ENCODE data around the gene WSB2.
A peak's percentile ranks its signal among the peaks of the same experiment; 100 is the strongest.
"Not testable (repeated sequence)": the region's sequence is repeated elsewhere in the genome, so short reads cannot be mapped to it uniquely, and the experiment has no call there.

Gene WSB2

DNA sequence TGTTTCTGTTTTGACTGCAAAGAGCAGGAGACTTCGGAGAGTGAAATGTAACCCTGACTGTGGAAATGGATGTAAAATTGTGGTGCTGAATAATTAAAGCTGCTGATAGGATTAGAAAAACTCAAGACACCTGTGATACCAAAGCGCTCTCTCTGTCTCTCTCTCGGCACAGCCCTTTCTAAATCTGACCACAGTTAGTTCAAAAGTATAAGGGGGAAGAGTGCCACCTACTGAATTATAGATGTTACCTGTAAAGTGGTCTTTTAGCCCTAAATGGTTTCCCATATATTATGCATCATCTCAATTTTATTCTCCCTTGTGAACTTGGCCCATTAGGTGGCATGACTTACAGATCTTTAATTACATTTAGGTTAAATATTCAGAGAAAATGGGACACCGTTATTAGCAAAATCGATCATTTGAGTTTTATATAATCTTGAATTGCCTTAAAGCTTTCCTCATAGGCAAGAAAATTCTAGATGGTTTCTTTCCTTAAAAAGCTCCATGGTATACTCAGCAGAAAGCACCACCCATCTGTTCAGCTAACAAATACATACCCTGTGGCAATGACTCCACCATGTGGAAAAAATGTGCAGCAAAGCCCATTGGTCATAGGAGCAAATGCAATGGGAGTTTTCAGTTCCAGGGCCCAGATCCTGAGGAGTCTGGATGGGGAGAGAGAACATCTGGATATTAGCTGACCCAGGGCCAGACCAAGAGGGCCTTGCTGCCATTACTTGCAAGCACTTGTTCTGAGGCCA lies 26.4 kb downstream of the WSB2 start:
- DNase-seq, result no peak

DNA sequence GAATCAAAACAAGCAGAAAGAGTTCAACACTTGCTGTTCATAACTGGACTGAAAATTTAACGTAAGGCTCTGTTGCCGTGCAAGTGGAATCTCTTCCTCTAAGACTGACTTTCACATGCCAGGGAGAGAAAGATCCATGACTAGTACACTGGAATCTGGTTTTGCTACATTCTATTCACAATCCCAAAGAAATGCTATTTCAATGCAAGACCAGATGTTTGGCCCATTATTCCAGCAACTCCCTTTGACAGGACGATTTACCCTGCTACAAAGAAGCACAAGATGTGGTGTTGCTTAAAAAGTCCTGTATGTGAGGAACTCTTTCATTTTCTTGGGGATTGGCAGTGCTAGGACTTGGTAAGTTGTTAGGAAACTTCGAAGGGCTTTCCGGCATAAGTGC lies 27.1 kb downstream of the WSB2 start:
- no peak for DNase-seq

DNA sequence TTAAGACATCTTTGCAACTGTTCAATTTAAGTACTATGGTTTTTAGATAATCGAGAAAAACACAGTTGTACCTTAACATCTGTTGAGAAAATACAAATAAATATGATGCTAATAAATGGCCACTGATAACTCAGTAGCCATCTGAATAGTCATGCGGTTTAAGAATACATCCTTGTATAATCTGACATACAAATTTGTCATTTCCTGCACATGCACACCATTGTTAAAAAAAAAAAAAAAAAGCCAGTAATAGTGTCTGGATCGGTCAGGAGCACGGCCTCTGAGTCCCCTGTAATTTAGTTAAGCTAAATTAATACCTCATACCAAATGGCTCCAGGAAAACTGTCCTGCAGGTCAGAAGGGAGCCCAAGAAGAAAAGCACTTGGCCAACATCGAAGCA lies 27.7 kb downstream of the WSB2 start:
- DNase-seq, result no peak

DNA sequence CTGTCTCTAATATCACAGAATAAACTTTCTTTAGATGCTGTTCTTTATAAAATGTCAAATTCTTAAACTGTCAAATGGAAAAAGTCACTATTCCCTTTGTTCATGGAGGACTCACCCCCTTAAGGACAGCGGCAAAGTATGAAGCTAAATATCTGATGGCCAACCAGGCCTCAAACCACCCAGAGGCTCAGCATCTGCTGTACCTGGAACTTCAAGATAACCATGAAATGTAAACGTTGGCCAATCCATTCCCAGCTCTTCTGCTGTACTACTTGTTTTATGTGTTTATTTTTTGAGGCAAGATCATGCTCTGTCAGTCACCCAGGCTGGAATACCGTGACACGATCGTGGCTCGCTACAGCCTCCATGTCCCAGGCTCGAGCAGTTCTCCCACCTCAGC lies 28.8 kb downstream of the WSB2 start:
- no peak for DNase-seq

DNA sequence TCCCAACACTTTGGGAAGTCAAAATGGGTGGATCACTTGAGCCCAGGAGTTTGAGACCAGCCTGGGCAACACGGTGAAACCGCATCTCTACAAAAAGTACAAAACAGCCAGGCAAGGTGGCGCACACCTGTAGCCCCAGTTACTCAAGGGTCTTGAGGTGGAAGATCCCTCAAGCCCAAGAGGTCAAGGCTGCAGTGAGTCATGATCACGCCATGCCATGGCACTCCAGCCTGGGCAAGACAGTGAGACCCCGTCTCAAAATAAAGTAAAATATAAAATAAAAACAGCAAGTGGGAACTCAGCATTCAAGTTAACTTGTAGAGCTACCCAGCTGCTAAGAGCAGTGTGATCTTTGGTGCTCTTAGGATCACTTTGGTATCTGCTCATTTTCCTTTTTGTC lies 31.8 kb downstream of the WSB2 start:
- DNase-seq, result no peak

DNA sequence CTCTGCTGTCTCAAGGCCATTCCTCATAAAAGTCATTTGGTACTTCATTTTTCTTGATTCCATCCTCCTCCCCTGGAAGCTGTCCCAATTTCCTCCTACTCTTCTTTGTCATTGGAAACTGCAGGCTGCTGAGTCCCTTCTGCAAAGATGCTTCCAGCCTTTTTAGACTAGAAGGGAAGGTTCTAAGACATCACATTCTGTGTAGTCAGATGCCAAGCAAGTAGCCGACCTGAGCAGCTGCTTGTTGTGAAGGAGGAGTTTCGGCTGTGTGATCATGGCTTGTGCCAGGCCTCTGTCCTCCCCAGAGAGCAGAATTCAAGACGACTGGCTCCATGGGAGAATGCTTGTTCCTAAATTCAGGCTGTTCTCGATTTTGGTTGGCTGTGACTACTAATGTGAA lies 35.8 kb downstream of the WSB2 start:
- no peak for DNase-seq

DNA sequence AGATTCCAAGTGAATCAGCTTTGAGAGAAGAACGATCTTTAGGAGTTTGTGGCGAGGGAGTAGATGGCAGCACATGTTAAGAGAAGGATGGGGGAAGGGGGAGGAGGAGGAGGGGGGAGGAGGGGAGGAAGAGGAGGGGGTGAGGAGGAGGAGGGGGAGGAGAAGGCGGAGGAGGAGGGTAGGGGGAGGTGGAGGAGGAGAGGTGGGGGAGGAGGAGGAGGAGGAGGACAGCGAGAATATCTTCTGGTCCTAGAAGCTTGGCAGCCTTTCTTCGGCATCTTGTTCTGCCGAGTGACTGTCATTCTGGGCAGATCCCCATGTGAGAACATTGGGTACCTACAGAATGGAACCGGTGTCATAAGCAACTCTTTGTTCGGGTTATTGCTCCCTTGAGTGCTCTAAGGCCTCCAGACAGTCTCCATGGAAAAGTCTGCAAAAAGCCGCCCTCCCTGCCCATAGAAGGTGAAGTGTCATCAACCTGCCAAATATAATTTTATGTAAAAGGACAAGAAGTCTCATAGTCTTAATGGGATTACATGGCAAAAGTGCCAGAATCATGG lies 37.6 kb downstream of the WSB2 start:
- no peak for DNase-seq

DNA sequence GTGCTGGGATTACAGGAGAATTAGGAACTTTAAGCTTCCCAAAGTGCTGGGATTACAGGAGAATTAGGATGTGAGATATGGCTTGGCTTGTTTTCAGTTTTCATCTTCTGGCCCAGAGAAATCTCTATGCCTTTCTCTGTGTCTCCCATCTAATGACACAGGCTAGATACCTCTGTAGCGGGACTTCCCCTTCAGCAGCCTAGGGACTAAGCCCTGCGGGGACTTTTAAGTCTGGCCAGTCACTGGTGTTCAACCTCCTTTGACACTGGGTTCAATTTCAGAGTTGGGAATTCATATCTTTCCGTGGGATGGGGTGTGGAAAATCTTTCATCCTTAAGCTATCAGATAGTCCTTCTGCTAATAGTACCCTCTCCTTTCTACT lies 38.3 kb downstream of the WSB2 start:
- no peak for DNase-seq

DNA sequence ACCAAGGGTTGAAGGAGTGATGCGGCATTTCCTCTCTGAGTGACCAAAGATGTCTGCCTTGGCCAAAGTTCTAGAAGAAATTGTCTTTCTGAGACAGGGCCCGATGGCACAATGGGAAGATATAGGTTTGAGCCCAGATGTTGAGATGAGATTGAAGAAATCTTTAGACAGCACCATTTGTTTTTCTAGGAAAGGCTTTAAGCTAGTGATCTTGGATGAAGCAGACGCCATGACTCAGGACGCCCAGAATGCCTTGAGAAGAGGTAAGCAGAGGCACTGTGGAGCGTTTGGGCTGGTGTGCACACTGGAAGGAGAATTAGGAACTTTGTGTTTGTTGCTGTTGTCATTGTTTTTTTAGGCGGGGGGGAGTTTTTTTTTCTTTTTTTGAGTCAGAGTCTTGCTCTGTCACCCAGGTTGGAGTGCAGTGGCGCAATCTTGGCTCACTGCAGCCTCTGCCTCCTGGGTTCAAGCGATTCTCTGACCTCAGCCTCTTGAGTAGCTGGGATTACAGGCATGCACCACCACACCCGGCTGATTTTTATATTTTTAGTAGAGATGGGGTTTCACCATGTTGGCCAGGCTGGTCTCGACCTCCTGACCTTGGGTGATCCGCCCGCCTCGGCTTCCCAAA lies 38.8 kb downstream of the WSB2 start:
- DNase-seq, result not testable (repeated sequence)

DNA sequence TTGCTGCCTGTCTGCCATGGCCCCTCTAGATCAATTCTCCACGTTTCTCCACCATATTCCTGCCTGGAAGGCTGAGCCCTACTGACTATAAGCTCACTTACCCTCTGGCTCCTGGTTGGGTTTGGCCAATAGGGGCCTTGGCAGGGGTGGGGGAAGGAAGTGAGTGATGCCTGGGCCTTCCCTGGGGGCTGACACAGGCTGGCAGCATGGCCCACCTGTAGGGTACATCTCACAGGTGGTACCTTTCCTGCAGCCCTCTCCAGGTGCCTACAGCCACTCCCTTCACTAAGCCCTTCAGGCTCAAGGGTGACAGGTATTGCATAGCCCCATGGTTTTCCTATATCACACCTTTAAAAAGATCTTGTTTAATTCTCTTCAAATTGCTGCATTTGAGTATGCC lies 40.9 kb downstream of the WSB2 start:
- DNase-seq, result no peak

DNA sequence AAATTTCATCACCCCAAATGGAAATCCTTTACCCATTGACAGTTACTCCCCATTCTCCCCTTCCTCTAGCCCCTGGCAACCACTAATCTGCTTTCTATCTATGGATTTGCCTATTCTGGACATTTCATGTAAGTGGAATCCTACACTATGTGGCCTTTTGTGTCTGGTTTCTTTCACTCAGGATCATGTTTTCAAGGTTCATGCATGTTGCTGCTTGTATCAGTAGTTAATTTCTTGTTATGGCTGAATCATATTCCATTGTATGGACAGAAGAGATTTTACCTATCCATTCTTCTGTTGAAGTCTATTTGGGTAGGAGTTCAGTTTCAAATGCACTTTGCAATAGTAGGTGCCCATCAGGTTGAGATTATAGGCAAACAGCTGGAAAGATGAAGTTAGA lies 43.1 kb downstream of the WSB2 start:
- no peak for DNase-seq

DNA sequence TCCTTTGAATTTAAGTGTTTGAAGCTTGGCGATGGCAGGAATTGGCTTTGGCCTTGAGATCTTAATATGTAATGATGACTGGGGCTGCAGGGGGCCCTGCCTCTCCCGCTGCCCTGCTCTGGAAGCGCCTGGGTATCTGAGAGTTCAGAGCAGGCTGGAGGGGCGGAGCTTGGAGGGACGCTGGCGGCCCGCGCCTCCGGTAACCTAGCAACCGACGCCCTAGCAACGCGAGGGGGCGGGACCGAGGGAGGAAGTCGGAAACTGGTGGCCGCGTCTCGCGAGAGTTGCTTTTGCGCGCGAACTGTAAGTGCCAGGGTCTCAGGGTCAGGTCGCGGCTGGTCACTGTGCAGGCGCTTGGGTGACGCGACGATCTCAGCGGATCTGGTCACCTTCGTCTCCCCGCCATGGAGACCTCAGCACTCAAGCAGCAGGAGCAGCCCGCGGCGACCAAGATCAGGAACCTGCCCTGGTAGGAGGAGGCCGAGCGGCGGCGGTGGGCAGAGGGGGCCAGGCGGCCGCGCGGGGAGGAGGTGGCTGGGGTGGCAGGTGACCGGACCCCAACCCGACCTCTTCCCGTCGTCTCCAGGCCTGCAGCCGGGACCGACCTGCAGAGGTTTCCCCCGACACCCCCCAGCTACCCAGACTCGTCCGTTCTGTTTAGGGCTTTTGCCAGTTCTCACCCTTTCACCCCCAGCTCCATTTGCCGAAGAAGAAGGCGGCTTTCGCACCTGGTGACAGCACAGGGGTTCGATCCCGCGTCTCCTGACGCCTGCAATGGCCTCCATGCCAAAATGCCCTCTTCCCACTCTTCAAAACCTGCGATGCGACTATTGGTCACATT lies 44.3 kb downstream of the WSB2 start, which contains the start of gene RFC5:
RFC5 (plus strand) TSS at position 280 of the 841 bp plus-strand sequence; CDS start at position 405, 125 bp downstream.
- DNase-seq, result peak; percentile 99

DNA sequence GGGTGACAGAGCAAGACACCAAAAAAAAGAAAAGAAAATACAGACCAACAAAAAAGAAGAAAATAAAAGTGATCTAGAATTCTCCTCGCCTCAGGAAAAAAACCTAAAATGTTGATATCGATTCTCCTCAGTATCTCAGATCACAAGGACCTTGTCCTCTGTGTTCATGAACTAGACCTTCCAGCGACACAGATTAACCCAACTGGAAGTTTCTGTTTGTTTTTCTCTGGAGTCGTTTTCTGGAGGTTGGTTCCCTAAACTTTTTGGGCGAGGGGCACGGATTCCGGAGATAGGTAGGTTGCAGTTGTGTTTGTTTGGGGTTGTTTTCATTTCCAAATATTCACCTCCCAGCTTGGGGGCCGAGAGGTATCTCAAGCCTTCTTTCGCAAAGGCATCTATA lies 45.0 kb downstream of the WSB2 start:
- no peak for DNase-seq

DNA sequence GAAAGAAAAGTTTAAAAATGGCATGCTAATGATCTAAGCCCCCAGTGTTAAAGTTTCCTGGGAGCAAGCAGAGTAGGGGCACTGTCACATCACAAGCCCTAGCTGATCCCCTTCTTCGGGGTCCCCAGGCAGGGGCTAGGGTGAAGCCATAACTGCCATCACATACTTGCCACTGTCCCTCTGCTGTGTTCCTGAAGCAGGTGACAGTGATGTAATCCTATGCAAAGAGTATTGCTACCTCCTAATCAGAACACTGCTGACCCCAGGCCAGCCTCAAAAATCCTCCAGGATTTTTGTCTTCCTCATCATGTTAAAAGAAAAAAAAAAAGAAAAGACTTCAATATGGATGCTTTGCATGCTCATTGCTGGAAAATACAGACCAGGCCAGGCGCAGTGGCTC lies 45.7 kb downstream of the WSB2 start:
- DNase-seq, result no peak

DNA sequence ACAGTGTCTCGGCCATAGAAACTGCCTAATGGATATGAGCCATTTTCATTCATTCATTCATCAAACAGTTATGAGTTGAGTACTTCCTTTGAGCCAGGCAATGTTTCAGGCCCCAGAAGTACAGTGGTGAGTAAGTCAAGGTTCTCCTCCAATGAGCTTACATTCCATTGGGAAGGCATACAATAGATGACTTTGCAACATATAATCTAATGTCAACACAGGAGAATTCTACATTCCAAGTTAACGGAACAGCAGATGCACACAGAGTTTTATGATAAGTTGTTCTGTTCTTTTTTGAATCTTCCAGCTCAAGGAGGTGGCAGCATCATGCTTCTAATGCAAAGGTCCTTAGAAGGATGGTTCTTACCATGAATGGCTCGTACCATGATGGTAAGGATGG lies 47.7 kb downstream of the WSB2 start:
- no peak for DNase-seq

DNA sequence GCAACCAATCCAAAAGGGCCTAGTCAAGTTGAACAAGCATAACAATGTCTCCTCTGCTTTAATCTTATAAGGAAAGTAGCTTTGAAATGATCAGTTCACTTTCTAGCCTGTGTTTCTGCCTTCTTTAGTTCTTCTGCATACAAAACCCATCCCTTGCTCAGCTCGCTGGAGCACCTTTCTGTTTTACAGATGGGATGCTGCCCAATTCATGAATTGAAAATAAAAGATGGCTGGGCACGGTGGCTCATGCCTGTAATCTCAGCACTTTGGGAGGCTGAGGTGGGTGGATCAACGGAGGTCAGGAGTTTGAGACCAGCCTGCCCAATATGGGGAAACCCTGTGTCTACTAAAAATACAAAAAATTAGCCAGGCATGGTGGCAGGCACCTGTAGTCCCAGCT lies 49.0 kb downstream of the WSB2 start:
- DNase-seq, result no peak

DNA sequence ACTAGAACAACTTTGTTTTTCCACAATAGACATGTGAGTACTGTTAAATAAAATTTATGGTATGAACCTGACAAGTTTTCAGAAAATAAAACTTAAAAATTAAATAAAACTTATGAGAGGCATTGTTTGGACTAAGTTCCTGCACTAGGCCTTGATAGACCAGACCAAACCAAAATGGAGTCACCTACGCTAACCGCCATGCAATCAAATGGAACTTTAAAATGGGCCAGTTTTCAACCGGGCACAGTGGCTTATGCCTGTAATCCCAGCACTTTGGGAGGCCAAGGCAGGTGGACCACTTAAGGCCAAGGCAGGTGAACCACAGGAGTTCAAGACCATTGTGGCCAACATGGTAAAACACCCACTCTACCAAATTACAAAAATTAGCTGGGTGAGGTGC lies 49.6 kb downstream of the WSB2 start:
- DNase-seq, result no peak

DNA sequence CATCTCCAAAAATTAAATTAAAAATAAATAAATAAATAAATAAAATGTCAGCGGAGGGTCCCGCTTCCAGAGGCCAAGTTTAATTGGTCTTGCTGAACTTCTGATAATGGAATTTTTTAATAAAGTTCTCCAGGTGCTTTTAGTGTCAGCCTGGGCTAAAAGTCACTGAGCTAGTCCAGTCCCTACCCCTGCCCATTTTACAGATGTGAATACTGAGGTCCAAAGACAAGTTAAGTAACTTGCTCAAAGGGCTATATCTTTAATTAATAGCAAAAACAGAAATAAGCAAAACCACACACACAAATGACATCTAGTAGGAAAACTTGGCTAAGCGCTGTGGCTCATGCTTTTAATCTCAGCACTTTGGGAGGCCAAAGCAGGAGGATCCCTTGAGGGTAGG lies 50.1 kb downstream of the WSB2 start:
- no peak for DNase-seq

DNA sequence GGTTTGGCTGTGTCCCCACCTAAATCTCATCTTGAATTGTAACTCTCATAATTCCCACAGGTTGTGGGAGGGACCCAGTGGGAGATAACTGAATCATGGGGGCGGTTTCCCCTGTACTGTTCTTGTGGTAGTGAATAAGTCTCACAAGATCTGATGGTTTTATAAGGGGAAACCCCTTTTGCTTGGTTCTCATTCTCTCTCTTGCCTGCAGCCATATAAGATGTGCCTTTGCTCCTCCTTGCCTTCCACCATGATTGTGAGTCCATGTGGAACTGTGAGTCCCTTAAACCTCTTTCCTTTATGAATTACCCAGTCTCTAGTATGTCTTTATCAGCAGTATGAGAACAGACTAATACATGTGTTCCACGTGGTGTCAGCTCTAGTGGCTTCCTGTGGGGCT lies 61.2 kb downstream of the WSB2 start:
- DNase-seq, result peak; percentile 19

DNA sequence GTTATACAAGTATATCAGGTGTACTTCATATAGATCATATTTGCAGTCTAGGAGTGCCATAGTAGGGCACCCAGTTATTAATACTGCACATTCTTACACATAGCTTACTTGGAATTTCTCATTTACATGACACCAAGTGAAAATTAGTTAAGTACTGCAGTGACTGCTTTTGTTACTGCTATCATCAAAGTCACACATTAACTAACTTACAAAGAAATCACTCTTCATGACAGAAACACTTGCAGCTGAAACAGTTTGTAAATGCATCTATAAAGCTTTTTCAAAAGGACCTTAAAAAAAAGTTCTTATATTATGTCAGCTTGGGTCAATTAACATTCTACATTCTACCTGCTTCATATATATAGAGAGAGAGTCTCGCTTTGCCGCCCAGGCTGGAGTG lies 62.3 kb downstream of the WSB2 start:
- DNase-seq, result no peak

DNA sequence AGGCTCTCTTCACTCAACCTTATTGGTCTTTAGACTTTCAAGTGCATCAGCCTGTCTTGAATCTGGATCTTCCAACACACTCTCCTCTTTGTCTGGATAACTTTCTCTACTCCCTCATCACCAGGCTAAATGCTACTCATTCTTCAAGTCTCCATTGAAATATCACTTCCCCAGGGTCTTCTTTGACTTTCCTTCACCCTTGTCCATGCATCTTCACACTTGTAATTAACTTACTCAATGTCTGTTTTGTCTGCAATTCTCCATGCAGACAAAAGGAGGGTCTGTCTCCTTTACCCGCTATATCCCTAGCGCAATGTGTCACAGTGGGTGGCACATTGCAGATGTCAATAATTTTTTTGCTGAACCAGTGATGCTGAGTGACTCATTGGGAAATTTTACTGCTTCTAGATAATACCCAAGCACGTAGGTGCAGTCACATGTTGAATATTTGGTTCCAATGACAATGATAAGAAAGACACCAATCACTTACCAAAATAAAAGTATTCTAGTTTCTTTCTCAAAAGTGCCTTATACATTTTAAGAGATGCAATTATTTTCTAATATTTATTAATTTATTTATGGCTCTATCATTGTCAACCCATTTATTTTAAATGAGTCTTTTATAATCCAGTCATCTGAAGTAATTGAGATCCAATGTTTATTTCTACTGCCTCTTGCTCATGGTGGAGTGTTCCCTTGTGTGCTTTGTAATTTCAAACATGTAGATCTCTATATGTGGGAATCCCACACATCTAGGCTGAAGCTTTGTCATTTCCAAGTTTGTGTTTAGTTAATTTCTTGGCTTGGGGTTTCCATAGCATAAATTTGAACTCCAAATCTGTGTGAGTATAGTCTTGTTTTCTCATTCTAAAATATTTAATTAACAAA lies 66.2 kb downstream of the WSB2 start:
- DNase-seq, result no peak

DNA sequence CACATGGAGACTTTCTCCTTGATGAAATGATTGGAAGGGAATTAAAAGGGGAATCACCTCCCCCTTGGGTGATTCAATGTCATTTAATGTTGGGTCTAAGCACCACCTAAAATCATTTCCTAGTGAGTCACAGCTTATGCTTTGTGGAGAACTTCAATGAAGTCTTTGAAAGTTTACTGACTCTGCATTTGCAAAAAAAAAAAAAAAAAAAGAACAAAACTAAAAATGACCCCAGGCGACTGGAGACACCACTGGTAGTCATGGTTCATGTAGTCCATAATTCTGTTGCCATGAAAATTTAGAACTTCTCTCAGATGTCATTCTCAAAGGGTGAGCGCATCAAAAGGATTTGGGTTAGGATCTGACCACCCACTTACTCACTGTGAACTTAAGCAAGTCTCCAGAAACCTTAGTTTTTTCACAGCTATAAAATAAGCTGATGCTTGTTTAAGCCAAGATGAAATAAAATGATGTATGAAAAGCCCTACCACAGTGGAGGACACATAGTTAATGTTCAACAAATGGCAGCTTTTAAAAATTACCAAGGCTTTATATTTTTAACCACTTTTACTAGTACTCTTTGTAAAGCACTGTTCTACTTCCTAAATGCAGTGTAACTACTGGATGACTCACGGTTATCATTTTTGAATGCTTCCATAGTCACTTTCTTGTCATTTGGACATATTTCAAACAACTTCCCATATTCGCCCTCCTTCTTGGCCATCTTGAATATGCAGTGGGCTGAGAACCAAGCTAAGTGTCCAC lies 74.1 kb downstream of the WSB2 start:
- DNase-seq, result no peak

Data from activated CD4-positive, alpha-beta T cell treated with anti-CD3 and anti-CD28 coated beads for 48 hours (primary cell).